GM19467 (cell line): ENCODE data around the gene UBE2L5.

ENCODE experiments used
- ATAC-seq: cut with Tn5 transposase; IDR thresholded peaks from one replicate; pipeline ENCODE4 v1.9.1; 2021; ENCODE audit warnings: mild to moderate bottlenecking, moderate library complexity; ENCODE audit not compliant: unreplicated experiment

UBE2L5 gene

DNA sequence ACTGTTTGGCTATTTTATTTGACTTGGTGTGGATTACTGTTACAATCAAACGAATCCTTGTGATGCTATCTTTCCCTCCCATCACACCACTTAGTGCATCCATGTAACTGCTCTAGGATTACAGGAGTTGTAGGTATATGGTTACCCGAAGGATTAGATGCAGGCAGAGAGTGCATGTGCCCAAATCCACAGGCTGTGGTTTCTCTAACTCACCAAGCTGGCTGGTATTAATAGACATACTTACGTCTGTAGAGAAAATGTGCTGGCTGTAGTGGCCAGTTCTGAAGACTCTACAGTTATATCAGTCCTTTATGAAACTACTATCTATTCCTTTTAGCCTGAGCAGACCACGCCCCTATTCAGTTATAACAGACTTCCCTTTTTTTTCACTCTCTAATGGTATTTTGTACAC, 44.6 kb downstream of the UBE2L5 start:
- ATAC-seq: no peak

DNA sequence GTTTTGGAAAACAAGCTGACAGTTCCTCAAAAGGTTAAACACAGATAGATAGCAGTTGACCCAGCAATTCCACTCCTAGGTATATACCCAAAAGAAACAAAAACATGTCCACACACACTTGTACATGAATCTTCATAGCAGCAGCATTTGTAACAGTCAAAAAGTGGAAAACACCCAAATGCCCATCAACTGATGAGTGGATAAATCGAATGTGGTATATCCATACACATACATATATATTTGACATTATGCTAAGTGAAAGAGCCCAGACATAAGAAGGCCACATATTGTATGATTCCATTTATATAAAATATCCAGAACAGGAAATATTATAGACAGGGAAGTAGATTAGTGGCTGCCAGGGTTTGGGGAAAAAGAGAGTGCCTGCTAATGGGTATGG, 51.4 kb downstream of the UBE2L5 start:
- no peak for ATAC-seq

DNA sequence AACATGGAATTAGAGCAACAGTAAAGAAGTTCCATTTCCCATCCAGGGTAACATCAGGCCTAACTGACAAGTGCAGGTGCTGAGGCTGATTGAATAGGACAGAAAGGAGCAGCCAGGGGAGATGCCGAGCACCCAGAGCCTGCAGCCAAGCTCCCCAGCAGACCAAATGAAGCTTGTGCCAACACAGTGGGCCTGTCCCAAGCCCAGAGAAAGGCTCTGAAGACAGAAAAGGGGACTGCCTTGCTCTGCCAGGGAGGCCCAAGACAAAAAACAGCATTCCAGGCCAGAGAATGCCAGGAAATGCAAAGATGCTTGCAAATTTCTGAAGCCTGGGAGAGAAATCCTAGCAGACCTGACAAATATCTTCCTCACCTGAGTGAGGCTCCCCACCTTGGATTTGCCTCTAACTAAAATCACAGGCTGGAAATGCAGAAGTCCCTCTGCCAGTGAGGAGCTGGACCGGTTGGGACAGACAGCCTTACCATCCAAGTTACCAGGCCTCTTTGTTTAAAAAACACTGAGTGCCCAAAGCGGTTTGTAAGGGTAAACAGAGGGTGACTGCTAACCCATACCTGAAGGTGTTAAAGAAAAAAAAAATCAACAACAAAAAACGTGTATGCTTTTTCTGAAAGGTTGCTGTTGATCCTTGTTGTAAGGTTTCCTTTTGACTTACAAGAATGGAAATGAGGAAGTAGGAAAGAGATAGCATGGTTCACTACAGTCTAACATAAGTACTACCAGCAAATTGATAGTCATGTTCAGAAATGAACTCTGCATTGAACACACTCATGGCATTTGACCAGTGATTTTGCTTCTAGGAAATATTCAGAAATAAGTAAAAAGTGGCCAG, 55.3 kb downstream of the UBE2L5 start:
- ATAC-seq: peak; percentile 92
